Right lobe of liver (tissue), 6 donors: ENCODE measurements around the gene SLC22A16. TPM values are rescaled to one million over a fixed set of nuclear protein-coding genes. Genes with fewer than 3 reads are reported as not detected.

Source experiments
- ATAC-seq, 4 donors: fragments of 200-7000 bp; cut with Tn5 transposase; one replicate each; pipeline ENCODE4 v1.9.1; 2020; ENCODE audit warnings: mild to moderate bottlenecking in 4 of 4, moderate library complexity in 4 of 4
- DNase-seq, 3 donors: peaks; one replicate each; pipeline ENCODE4 v3.0.0-alpha.2; 2020
- H3K27ac ChIP-seq, 3 donors: fragments of 200-600 bp; one replicate each; pipeline ENCODE4 v1.8.0; 2022
- H3K27me3 ChIP-seq, 2 donors: fragments of 200-600 bp; one replicate each; pipeline ENCODE4 v1.8.0; 2022
- H3K36me3 ChIP-seq, 4 donors: fragments of 200-600 bp; sonication (generic) in 1 of 4; one replicate each; pipeline versions ENCODE4 v1.5.1 to v1.8.0; 2017 to 2022; ENCODE audit warnings: control low read depth in 1 of 4
- H3K4me1 ChIP-seq, 4 donors: fragments of 200-600 bp; sonication (generic) in 1 of 4; one replicate each; pipeline versions ENCODE4 v1.5.1 to v1.8.0; 2017 to 2022; ENCODE audit warnings: control low read depth in 1 of 4
- H3K4me3 ChIP-seq, 3 donors: fragments of 200-600 bp; one replicate each; pipeline ENCODE4 v1.8.0; 2022
- H3K9me3 ChIP-seq, 4 donors: fragments of 200-600 bp; sonication (generic) in 1 of 4; one replicate each; pipeline versions ENCODE4 v1.5.1 to v1.8.0; 2017 to 2022; ENCODE audit warnings: control low read depth in 1 of 4
- POLR2A ChIP-seq: fragments of 450-650 bp; IDR thresholded peaks from one replicate; pipeline ENCODE4 v1.6.1; 2017; ENCODE audit warnings: antibody characterized with exemption, mild to moderate bottlenecking
- WGBS: methylation state at CpG from one replicate; pipeline ENCODE4 v1.1.6; 2018; ENCODE audit warnings: low coverage, low lambda C conversion rate; ENCODE audit not compliant: insufficient coverage; ENCODE audit errors: missing lambda C conversion rate; 5-methylcytosine and 5-hydroxymethylcytosine counted together
- intact Hi-C, 2 donors: fragments of 100-400 bp; cut with DNase I; formaldehyde crosslinking; loops; one replicate each; pipeline versions ENCODE4 v1.11.2 to v1.14.1; 2022
- total RNA-seq, 6 experiments: library from RNA; depleted of rRNA in 2 of 6; stranded (reverse); fragments of >200 nt in 2 of 6; fragmentation: NEBNext Ultra II Directional in 3 of 6; extraction: Animal tissue kit (Norgen Biotek cat#: 25700) in 3 of 6; gene quantifications; one replicate each; pipeline versions ENCODE4 v1.1.0 to v1.2.4, GENCODE V29; 2016 to 2023
- TF ChIP-seq, protein P1 (sequence below), 4 donors: fragments of 200-600 bp in 3 of 4; fragments of 450-650 bp in 1 of 4; IDR thresholded peaks; one replicate each; pipeline versions ENCODE4 v1.5.1 to v1.8.0; 2016 to 2022; ENCODE audit warnings: antibody characterized with exemption in 4 of 4, mild to moderate bottlenecking in 2 of 4
- donor health status: DM: no; HTN: yes; CAD: no.
- donor health status: DM: no; HTN: no; CAD: no.
- donor health status: DM: no; HTN: no; CAD: no.
- donor health status: DM: no; HTN: yes; CAD: no.
- donor health status: DM: no; HTN: yes; CAD: no.

SLC22A16 gene
- total RNA-seq, 6 experiments from 2014 or later: 0.11 to 0.44 (median 0.31) TPM; not detected in 3

DNA sequence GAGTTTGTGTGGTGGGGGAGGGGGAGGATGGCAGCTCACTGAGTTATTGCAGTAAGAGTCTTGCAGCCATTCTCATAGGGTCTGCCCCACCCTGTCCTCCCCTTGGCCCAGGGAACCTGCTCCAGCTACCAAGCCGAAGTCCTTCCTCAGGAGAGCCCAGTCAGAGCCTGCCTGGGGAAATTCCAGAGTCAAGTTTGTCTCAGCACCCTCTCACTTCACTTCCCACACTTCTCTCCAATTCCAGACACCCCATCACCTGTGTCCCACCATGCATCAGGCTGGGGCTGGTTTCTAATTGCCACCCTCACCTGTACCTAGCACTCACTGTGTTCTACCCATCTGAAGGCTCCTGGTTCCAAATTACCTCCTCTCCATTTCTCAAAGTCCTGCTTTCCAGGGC lies 10.3 kb upstream of the SLC22A16 start:
- H3K4me1 ChIP-seq: no peaks in the 10 kb centered on the region
- intact Hi-C loops: no loop called here
- ATAC-seq: no peak
- no peaks in the 10 kb centered on the region for H3K27me3 ChIP-seq
- WGBS: no CpG with 5 or more reads among the region's 1 CpG
- DNase-seq: no peak
- TF ChIP-seq POLR2A: no peak
- TF ChIP-seq, protein P1, sequence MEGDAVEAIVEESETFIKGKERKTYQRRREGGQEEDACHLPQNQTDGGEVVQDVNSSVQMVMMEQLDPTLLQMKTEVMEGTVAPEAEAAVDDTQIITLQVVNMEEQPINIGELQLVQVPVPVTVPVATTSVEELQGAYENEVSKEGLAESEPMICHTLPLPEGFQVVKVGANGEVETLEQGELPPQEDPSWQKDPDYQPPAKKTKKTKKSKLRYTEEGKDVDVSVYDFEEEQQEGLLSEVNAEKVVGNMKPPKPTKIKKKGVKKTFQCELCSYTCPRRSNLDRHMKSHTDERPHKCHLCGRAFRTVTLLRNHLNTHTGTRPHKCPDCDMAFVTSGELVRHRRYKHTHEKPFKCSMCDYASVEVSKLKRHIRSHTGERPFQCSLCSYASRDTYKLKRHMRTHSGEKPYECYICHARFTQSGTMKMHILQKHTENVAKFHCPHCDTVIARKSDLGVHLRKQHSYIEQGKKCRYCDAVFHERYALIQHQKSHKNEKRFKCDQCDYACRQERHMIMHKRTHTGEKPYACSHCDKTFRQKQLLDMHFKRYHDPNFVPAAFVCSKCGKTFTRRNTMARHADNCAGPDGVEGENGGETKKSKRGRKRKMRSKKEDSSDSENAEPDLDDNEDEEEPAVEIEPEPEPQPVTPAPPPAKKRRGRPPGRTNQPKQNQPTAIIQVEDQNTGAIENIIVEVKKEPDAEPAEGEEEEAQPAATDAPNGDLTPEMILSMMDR (IDR thresholded peaks at IDR 0.05): no peak
- H3K9me3 ChIP-seq: no peaks in the 10 kb centered on the region
- no peaks in the 10 kb centered on the region for H3K36me3 ChIP-seq
- no peak overlapping the region for H3K27ac ChIP-seq
- no peak overlapping the region for H3K4me3 ChIP-seq

GRCh38 chr6:110485491-110485890 lies 9.1 kb upstream of the SLC22A16 start:
- ATAC-seq (no peak), DNase-seq (no peak)
- H3K9me3 ChIP-seq: no peaks in the 10 kb centered on the region
- intact Hi-C loops: no loop called here
- H3K4me3 ChIP-seq: no peak overlapping the region
- no peaks in the 10 kb centered on the region for H3K4me1 ChIP-seq
- H3K27ac ChIP-seq: no peak overlapping the region
- H3K27me3 ChIP-seq: no peaks in the 10 kb centered on the region
- TF ChIP-seq POLR2A: no peak
- TF ChIP-seq, protein P1 (IDR thresholded peaks at IDR 0.05): no peak
- no peaks in the 10 kb centered on the region for H3K36me3 ChIP-seq
- 19% methylated on average over 5 of the region's 5 CpGs for WGBS

- WGBS: 51% methylated on average over 2 of the region's 2 CpGs
- ATAC-seq: no peak
- Histone ChIP-seq H3K36me3 (no peaks in the 10 kb centered on the region), H3K4me1 (no peaks in the 10 kb centered on the region), H3K27me3 (no peaks in the 10 kb centered on the region), H3K4me3 (no peak overlapping the region), H3K9me3 (no peaks in the 10 kb centered on the region), H3K27ac (no peak overlapping the region)
- no peak for TF ChIP-seq POLR2A
- TF ChIP-seq, protein P1 (IDR thresholded peaks at IDR 0.05): no peak
- intact Hi-C loops: no loop called here
- no peak for DNase-seq
Observed at GRCh38 chr6:110484321-110484720, 7.9 kb upstream of the SLC22A16 start.

GRCh38 chr6:110482774-110483400 lies 6.5 kb upstream of the SLC22A16 start:
- ATAC-seq: no peak
- Histone ChIP-seq H3K4me1 (no peaks in the 10 kb centered on the region), H3K9me3 (no peaks in the 10 kb centered on the region), H3K27ac (no peak overlapping the region), H3K4me3 (no peak overlapping the region), H3K36me3 (no peaks in the 10 kb centered on the region), H3K27me3 (no peaks in the 10 kb centered on the region)
- intact Hi-C loops: no loop called here
- TF ChIP-seq, protein P1 (IDR thresholded peaks at IDR 0.05): no peak
- no peak for TF ChIP-seq POLR2A
- DNase-seq: no peak
- WGBS: 79% methylated on average over 7 of the region's 7 CpGs

GRCh38 chr6:110481081-110481480 lies 4.7 kb upstream of the SLC22A16 start:
- Histone ChIP-seq H3K4me3 (no peak overlapping the region), H3K9me3 (no peaks in the 10 kb centered on the region), H3K27me3 (no peaks in the 10 kb centered on the region), H3K4me1 (no peaks in the 10 kb centered on the region), H3K36me3 (no peaks in the 10 kb centered on the region), H3K27ac (no peak overlapping the region)
- DNase-seq (no peak), ATAC-seq (no peak)
- TF ChIP-seq, protein P1 (IDR thresholded peaks at IDR 0.05): no peak
- intact Hi-C loops: no loop called here
